Esophagus mucosa (tissue), 1 donor: ENCODE data around the gene PIGS. TPM values are rescaled to one million over a fixed set of nuclear protein-coding genes. Genes with fewer than 3 reads are reported as not detected.
A peak's percentile ranks its signal among the peaks of the same experiment; 100 is the strongest.
"Not testable (repeated sequence)": the region's sequence is repeated elsewhere in the genome, so short reads cannot be mapped to it uniquely, and the experiment has no call there.

ENCODE experiments used
- ATAC-seq: fragments of 200-7000 bp; cut with Tn5 transposase; one replicate; pipeline ENCODE4 v1.9.1; 2020
- total RNA-seq: library from RNA; stranded (reverse); gene quantifications from one replicate; pipeline ENCODE4 v1.2.4, GENCODE V29; 2023
- donor health status: DM: yes; HTN: yes; CAD: no.

The PIGS gene
- 37.3 TPM for total RNA-seq

DNA sequence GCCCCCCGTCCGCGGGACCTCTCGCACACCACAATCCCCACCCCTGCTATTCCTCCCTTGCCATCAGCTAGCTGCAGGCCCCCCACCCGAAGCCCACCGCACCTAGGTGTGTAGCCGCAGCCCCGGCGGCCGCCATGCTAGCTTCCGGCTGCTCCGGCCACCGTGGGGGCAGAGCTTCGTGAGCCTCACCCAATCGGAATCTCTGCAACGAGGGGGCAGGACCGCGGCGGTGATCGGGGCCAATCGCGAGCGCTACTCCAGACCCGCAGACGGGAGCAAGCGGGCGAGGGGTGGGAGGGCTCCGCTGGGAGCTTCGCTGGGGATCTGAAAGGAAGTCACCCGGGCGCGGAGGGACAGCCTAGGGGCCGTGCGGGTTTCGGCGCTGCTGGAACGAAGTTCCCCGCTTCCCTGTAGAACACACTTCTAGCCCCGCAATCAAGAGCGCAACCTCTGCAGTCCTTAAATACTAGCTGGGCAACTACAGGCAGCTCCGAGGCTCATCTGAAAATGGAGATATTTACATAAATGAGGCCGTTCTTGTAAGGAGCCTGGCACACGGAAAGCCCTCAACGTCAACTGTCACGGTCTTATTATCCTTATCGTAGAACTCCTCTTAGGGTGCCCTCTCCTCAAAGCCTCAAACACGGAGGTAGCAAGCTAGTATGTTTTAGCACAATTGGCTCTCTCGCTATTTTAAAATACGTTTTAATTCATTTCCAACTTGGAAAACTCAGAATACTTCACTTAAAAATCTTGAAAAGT, at the start of gene PIGS:
PIGS (minus strand) TSS at position 164 of the 762 bp plus-strand sequence; CDS start at position 136, 28 bp downstream.
- ATAC-seq = peak; percentile 93

DNA sequence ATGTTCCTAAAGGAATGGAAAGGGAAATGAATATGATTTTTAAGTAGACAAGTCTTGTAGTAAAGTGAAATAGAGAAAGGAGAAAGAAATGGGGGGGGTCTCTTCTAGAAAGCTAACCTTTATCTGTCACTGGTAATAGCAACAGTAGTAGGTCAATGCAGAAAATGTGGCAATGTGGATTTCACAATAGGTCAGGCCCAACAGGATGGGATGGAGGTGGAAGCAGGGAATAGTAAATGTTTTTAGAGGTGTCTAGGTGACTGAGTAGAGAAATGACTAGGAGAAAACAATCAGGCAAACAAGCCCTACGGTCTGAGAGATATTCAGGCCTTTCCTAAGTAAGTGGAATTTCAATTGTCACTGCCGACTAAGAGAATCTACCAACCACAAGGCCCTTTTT, 48.7 kb upstream of the PIGS start:
- no peak for ATAC-seq

DNA sequence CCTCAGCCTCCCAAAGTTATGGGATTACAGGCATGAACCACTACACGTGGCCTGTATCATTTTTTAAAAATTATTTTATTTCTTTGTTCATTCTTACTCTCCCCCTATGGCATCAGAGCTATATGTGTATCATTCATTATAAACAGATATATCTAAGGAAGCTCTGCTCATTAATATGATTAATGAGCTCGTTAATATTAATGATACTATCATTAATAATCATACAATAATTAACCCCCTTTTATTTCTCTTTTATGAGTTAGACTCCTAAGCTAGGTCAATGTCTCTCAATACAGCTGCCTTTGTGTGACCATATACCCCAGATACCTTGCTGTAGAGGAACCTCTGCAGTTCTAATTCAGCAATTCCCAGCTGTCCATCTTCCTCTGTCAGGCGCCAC, 47.1 kb upstream of the PIGS start:
- ATAC-seq = no peak

DNA sequence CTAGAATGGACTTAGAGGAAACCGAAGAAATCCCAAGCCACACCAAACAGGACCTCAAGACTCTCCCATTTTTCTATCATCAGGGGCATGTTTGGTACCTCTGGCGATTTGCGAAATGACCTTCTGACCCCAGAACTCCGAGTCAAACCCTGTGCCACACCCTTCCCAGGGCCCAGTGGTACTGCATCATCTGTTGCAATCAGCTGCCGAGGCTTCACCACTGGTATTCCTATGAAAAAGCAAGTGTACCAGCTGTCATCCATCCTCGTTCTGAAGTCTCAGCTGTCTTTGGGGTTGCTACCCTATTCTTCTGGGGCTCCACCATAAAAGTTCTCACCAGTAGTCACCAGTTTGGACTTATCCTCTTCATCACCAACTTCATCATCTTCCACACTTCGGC, 45.0 kb upstream of the PIGS start:
- ATAC-seq = no peak

DNA sequence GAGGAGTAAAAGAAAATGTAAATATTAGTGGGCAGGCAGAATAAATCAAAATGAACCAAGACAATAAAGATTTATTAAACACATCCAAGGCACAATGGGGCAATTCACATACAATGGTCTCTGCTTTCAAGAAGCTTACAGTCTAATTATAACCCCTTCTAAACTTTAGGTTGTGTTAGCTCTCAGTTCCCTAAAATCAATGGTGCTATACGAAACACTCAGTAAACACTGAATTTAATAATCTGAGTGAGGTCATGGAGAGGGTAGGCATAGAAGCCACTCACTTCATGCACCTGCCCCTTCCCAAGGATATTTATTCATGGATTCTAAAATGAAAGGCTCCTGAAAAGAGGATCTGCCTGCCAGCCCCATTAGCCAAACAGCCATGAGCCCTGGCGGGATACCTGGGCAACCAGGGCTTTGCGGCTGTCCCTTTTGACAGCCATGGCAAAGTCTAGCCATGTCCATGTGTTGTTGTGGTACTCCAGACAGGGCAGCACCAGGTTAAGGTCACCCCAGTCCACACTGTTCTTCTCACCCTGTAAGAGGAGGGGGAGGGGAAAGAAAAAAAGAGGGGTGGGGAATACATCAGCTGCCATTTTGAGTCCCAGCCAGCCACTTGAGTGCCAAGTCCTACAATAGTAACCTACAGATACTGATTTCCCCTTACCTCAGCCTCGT, 44.1 kb upstream of the PIGS start:
- ATAC-seq = no peak

DNA sequence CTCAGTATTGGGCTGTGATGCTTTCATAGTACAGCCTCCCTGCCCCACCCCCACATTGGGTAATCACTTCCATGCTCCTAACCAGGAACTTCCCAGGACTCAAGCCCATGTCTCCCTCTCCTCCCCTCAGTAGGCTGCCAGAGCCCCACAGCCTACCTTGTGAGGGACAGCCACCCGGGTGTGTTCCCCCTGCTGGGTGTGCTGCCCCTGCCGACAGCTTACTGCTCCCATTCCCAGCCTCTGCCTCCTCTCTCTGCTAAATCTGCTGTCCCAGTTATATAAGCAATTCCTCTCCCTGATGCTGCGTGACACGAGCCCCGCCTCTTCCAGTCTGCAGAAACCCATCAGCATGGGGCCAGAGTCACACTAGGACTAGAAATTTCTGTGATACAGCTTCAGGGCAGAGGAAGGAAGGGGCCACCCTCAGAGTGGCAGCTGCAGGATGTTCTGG, 42.6 kb upstream of the PIGS start, which contains the start of gene RSKR:
RSKR (minus strand) TSS at position 255 of the 451 bp plus-strand sequence; CDS start at position 231, 24 bp downstream.
- ATAC-seq = no peak

DNA sequence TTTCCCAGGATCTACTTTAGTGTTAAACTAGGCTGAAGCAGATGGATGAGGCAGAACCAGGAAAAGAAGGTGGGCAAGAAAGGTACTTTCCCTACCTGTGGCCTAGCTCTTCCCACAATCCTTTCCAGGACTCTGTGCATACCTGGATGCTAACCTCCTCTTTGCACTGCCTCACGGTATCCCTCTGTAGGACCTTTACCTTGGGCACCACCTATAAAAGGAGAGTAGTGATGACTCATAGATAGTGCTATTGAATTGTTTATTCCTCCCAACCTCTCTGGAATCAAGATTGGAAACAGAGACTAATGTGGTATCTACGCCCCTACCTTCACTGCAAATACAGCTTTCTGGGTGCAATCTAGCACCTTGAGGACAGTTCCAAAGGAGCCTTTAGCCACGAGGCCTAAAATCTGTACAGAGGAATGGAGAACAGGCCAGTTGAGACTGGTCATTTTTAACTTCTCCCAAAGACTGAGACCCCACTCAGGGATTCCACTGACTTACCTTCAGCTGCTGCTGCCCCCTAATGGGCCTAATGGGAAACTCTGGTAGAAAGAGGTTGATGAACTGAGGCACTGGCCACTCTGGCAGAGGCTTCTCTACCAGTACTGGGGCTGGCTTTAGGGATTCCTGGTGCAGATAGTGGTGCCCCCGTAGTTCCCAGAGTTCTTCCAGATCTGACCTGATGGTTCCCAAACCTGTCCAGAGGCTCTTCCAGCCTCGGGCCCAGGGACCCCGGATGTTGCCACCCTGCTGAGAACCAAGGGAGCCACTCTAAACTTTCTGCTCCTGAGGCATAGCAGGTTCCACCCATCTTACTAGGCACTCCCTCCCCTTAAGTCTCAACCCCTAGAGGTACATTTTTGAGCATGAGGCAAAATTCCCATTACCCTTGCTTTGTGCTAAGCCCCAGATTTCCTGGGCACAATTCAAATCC, 41.9 kb upstream of the PIGS start:
- peak; percentile 27 for ATAC-seq

DNA sequence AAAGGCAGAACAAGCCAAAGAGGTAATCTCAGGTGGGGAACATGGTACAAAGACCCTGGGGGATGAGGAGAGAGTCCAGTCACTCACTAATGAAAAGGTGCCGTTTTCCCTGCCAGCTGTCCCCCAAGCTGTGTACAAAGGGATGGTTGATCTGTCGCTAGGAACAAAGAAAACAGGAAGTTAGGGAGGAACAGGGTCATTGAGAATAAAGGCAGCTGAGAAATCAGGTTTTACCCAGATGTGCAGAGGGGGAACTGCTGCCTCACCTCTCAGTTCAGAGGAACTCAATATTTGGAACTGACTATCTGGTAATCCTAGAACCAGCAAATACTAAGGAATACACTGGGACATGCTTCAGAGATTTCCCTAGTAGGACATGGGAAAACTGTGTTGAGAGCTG, 41.2 kb upstream of the PIGS start:
- ATAC-seq = no peak

DNA sequence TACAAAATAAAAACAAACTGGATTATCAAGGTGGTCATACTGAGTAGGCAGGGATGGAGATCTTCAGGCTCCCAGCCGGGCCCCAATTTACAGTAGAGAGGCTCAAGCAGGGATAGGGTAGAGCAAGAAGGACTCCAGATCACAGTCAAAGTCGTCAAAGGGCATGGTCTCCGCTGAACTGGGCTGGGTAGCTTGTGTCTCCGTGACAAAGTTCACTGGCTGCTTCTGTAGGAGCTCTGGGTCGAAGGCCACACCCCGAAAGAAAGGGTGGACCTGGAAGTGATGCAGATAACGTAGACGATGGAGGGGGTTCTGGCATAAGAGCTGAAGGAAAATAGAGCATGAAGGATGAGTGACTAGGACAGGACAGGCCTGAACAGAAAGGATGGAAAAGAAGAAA, 39.1 kb upstream of the PIGS start:
- no peak for ATAC-seq

DNA sequence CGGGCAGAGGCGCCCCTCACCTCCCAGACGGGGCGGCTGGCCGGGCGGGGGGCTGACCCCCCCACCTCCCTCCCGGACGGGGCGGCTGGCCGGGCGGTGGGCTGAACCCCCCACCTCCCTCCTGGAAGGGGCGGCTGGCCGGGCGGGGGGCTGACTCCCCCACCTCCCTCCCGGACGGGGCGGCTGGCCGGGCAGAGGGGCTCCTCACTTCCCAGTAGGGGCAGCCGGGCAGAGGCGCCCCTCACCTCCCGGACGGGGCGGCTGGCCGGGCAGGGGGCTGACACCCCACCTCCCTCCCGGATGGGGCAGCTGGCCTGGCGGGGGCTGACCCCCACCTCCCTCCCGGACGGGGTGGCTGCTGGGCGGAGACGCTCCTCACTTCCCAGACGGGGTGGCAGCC, 32.7 kb upstream of the PIGS start:
- ATAC-seq = not testable (repeated sequence)

DNA sequence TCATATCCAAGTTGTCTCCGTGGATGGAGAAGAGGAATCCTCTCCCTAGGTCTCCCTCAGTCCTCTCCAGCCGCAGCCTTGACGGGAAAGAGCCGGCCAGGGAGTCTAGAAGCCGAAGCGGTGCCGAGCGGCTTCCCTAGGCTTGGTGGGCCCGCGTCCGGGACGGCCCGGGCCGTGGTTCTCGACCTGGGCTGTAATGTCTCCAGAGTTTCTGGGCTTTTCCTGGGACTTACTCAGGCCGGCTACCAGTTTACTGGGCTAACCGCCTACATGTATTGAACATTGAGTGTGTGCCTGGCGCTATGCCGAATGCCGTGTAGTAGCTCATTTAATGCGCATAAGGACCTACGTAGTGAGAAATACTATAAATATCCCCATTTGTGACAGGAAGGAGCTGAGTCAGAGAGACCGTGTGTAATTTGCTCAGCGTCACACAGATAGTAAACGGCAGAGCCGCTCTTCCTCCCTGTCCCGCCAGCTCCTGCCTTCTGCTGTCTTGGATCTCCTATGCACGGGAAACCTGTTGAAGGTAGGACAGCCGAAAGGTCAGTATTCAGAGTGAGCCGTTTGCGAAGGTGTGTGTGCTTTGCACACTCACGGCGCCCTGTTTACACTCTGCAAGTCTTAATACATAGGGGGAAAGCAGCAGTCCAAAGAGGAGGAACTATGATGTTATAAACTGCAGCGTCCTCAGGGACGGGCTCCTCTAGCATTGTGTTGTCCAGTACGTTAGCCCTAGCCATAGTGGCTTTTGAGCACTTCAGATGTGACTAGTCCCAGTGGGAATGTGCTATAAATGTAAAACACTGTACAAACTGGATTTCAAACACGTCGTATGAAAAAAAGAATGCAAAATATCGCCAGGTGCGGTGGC, 28.2 kb upstream of the PIGS start:
- ATAC-seq = peak; percentile 80

DNA sequence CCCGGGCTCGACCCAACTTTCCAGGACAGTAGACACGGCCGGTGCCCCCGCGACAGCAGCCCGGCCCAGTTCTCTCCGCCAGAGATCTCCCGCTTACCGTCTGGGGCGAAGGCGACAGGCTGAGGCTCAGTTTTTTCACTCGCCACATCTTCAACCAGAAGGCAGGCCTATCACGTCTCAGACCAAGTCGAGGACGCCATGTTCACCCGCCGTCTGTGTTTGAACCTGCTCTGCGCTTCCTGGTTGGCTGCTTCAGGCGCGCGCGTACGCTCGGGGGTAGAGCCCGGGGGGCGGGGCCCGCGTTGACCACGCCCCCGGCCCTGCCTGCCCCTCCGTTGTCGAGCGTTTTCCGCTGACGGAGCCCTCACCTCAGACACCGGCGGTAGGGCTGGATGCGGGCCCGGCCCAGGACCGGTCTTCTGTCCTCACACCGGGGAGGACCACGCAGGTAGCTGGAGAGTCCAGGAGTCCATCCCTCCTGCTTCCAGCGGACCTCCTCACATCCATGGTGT, 27.5 kb upstream of the PIGS start, which contains the start of gene SPAG5:
SPAG5 (minus strand) TSS at position 227 of the 512 bp plus-strand sequence; CDS start at position 148, 79 bp downstream.
- peak; percentile 98 for ATAC-seq

DNA sequence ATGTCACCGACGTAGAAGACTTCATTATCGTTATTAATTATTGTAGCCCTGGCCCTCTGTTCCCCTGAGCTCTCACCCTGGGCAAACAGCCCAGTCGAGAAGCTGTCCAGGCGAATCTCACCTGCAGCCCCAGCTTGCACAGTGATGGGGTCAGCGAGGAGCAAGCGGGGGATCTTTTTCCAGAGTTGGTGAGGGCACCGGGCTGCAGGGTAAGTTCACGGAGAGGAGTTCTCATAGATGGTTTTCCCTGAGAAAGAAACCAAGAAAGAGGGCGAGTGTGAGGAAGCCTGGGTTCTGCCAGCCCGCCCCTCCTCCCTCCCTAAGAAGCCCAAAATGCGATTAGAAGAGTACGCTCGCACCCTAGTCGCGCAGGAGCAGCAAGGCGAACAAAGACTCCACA, 27.1 kb upstream of the PIGS start:
- ATAC-seq = no peak

DNA sequence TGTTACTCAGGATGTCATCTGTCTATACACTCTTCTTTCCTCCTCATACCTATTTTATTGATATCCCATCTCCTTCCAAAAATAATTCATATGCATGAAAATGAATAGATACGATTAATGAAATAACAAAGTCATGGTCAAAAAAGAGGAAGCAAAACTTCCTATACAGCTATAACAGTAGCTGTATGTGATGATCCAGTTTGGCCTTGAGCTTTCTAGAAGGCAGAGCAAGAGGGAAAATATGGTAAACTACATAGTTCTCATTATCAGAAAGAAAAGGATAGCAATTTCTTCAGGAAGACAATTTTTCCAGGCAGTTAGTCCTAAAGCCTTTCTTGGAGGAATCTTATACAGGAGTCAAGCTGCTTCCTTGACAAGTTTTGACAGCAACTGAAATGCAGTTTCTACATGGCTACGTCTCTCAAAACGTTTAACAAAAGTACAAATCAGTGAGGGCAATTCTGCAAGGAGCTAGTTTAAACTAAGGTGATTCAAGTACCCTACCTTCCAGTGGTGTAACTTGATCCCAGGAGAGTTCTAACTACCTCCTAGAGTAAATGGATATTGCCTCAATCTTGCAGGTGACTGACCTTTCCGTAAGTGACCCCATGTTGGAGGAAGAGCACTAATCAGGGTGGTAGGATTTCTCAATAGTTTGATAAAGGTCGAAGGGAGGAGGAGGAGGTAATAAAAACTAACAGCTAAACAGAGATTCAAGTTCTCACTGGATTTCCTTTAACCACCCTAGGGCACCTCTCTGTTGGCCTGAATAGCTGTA, 26.5 kb upstream of the PIGS start:
- no peak for ATAC-seq

DNA sequence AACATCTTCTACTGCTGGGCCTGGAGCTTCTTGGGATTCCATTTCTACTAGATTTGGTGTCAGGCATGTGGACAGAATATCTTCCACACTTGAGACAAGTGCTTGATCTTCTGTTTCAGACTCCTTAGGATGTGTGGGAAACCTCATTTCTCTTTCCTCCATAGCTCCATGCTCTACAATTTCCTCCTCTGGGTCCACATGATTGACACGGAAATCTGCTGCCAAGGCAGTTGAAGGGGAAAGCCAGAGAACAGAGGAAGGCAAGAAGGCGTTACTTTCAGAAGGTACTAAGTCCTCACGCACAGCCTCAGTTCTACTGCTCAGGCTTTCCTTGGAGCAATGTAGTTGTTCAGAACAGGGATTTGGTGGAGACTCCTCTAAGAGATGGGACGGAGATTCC, 20.9 kb upstream of the PIGS start:
- ATAC-seq = no peak

DNA sequence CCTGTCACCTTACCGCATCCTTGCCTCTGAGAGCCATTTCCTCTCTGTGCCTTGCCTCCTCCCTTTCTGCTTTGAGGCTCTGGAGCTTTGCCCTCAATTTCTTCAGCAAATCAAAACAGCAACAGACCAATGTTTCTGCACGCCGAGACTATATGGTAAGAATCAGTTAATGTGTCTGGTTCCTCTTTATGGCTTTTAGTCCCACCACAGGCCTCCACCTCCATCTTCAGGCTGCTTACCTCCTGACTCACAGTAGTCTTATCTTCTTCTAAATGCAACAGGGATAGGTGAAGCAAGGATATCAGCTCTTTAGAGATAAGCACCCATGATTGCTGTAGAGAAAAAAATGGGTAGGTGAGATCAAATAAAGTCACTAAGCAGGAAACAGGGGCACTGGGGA, 14.5 kb upstream of the PIGS start:
- no peak for ATAC-seq

DNA sequence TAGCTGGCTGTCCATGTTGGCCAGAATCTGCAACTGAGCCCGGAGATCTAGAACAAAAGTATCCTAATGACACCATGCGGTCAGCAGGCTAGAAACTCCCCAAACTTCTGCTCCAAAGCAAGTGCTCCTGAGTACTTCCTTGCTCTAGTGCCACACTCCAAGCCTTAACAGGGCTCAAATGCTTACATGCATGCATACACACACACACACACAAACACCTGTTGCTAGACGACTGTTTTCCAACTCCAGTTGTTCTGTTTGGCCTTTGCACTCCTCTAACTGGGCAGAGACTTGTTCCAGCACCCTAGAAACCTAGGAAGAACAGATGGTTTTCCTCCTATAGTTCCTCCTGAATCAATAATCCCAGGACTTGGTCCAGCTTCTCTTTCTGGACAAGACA, 13.1 kb upstream of the PIGS start:
- no peak for ATAC-seq

DNA sequence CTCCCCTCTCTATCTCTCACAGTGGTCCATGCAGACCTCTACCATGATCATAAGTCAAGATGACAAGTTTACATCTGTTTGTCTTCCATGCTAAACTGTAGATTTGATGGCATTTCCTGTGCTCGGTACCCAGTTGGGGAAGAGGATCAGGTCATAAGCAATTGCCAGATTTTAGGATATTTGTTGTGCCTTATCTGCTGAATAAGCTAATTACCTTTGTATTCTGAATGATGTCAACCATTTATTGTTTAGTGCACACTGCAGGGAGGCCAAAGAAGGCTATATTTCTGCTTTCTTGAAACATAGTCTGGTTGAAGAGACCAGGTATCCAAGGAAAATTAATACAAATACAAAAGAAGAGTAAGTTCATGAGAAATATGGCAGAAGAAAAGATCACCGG, 11.2 kb upstream of the PIGS start:
- no peak for ATAC-seq

DNA sequence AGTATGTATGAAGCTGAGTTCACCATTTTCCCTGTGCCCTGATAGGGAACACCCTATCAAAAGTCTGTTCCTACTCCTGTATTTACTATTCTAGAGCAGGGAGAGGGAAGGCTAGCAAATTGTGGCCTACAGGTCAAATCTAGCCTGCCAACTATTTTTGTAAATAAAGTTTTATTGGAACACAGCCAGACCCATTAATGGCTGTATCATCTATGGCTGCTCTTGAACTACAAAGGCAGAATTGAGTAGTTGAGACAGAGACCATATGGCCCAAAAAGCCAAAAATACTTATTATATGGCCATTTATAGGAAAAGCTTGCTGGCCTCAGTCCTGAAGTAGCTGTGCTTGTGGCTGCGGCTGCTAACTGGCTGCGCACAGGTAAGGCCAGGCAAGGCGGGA, 9.6 kb upstream of the PIGS start:
- ATAC-seq = no peak

DNA sequence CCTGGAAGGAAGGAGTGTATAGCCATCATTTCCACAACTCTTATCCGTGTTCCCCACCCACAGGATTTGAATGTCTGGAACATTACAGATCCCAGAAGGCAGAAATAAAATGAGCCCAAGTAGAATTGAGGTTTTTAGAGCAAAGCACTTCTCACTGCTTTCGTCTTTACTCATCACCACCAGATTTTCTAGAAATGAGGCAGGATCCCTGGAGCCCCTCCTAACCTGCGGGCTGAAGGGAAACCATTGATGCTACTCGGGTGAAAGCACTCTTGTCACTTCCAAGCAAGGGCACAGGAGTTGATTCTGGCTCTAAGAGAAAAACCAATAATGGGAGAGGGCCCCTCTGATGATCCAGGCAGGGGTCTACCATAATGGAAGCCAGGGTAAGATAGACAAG, 8.2 kb upstream of the PIGS start:
- no peak for ATAC-seq
